Neural crest cell (in vitro differentiated cells): ENCODE measurements around the gene NOL12. TPM values are rescaled to one million over a fixed set of nuclear protein-coding genes. Genes with fewer than 3 reads are reported as not detected.

ENCODE experiments used
- DNase-seq: peaks from one replicate; pipeline ENCODE4 v3.0.0; 2021; ENCODE audit warnings: low read depth, mixed read lengths, low spot score
- H3K27ac Mint-ChIP-seq: one replicate; pipeline ENCODE4 v1.8.0; 2021; ENCODE audit warnings: mild to moderate bottlenecking, mixed read lengths; ENCODE audit not compliant: unreplicated experiment
- H3K27me3 Mint-ChIP-seq: 2 replicates; pipeline ENCODE4 v1.8.0; 2021; ENCODE audit warnings: low read depth, mild to moderate bottlenecking, mixed read lengths
- H3K36me3 Mint-ChIP-seq: 2 replicates; pipeline ENCODE4 v1.8.0; 2021; ENCODE audit warnings: low read depth, mild to moderate bottlenecking, mixed read lengths
- H3K4me1 Mint-ChIP-seq: 2 replicates; pipeline ENCODE4 v1.8.0; 2021; ENCODE audit warnings: mixed read lengths
- H3K4me3 Mint-ChIP-seq: one replicate; pipeline ENCODE4 v1.8.0; 2021; ENCODE audit warnings: mild to moderate bottlenecking, mixed read lengths
- H3K9me3 Mint-ChIP-seq: 2 replicates; pipeline ENCODE4 v1.8.0; 2021; ENCODE audit warnings: mixed read lengths
- CTCF ChIP-seq: fragments of 200-600 bp; sonication (generic); conservative IDR thresholded peaks from 2 replicates; pipeline ENCODE4 v1.5.0; 2021; ENCODE audit warnings: antibody characterized with exemption, mild to moderate bottlenecking
- total RNA-seq: library from RNA; stranded (reverse); gene quantifications from 2 replicates; pipeline ENCODE4 v1.2.1, GENCODE V29; 2021

Gene NOL12
- total RNA-seq, 1 donor from 2014 or later = 43.3 TPM

- H3K9me3 Mint-ChIP-seq = no peaks in the 10 kb centered on the region
- no peak overlapping the region for H3K4me3 Mint-ChIP-seq
- no peaks in the 10 kb centered on the region for H3K4me1 Mint-ChIP-seq
- no peaks in the 10 kb centered on the region for H3K27me3 Mint-ChIP-seq
- DNase-seq = no peak
- no peak for TF ChIP-seq CTCF
- H3K36me3 Mint-ChIP-seq = peaks cover 3% of the 10 kb centered on the region
- H3K27ac Mint-ChIP-seq = no peak overlapping the region
Observed at GRCh38 chr22:37709445-37709765, 23.3 kb downstream of the NOL12 start.

- Mint-ChIP-seq H3K36me3 (peaks cover 2% of the 10 kb centered on the region), H3K4me1 (no peaks in the 10 kb centered on the region), H3K27ac (no peak overlapping the region), H3K9me3 (no peaks in the 10 kb centered on the region), H3K4me3 (no peak overlapping the region), H3K27me3 (no peaks in the 10 kb centered on the region)
- DNase-seq = no peak
- no peak for TF ChIP-seq CTCF
Observed at GRCh38 chr22:37710675-37711074, 24.5 kb downstream of the NOL12 start.

GRCh38 chr22:37711490-37711889 lies 25.3 kb downstream of the NOL12 start:
- Mint-ChIP-seq H3K4me3 (no peak overlapping the region), H3K4me1 (no peaks in the 10 kb centered on the region), H3K27ac (no peak overlapping the region), H3K27me3 (no peaks in the 10 kb centered on the region), H3K36me3 (peaks cover under 1% of the 10 kb centered on the region), H3K9me3 (no peaks in the 10 kb centered on the region)
- TF ChIP-seq CTCF = no peak
- no peak for DNase-seq

GRCh38 chr22:37713761-37714160 lies 27.6 kb downstream of the NOL12 start:
- H3K4me1 Mint-ChIP-seq = no peaks in the 10 kb centered on the region
- no peaks in the 10 kb centered on the region for H3K27me3 Mint-ChIP-seq
- H3K4me3 Mint-ChIP-seq = no peak overlapping the region
- H3K9me3 Mint-ChIP-seq = no peaks in the 10 kb centered on the region
- H3K27ac Mint-ChIP-seq = no peak overlapping the region
- DNase-seq = no peak
- no peak for TF ChIP-seq CTCF
- H3K36me3 Mint-ChIP-seq = peaks cover 9% of the 10 kb centered on the region

GRCh38 chr22:37714634-37715033 lies 28.5 kb downstream of the NOL12 start:
- peaks cover 9% of the 10 kb centered on the region for H3K36me3 Mint-ChIP-seq

More at GRCh38 chr22:37714634-37715033, 28.5 kb downstream of the NOL12 start:
- no peaks in the 10 kb centered on the region for H3K27me3 Mint-ChIP-seq
- DNase-seq = no peak
- no peaks in the 10 kb centered on the region for H3K4me1 Mint-ChIP-seq
- no peak overlapping the region for H3K4me3 Mint-ChIP-seq
- TF ChIP-seq CTCF = no peak
- no peaks in the 10 kb centered on the region for H3K9me3 Mint-ChIP-seq
- H3K27ac Mint-ChIP-seq = no peak overlapping the region
